HL-60 (cell line): ENCODE measurements around the gene KCNC3.

Experiments
- DNase-seq, 2 experiments: peaks; one replicate each; pipeline ENCODE4 v3.0.0-alpha.2; 2010 to 2020; ENCODE audit warnings: low read depth in 1 of 2, low spot score in 1 of 2
- H3K27ac ChIP-seq: fragments of 250-450 bp; sonication (Bioruptor Pico); replicated peaks from 2 replicates; pipeline ENCODE4 v1.5.1; 2020; ENCODE audit warnings: mild to moderate bottlenecking, moderate library complexity
- H3K27me3 ChIP-seq: fragments of 250-450 bp; sonication (Bioruptor Pico); 2 replicates; pipeline ENCODE4 v1.5.1; 2021; ENCODE audit warnings: mild to moderate bottlenecking, moderate library complexity; ENCODE audit not compliant: insufficient read depth, poor library complexity, severe bottlenecking
- H3K4me3 ChIP-seq: replicated peaks from 2 replicates; pipeline ENCODE4 v1.5.1; 2011; ENCODE audit warnings: mild to moderate bottlenecking, control low read depth, low read length; ENCODE audit not compliant: insufficient read depth
- GABPA ChIP-seq: IDR thresholded peaks from 2 replicates; pipeline ENCODE4 v1.6.1; 2012; ENCODE audit warnings: low read depth
- POLR2AphosphoS5 ChIP-seq: IDR thresholded peaks from 2 replicates; pipeline ENCODE4 v1.6.1; 2012; ENCODE audit warnings: low read depth
- SPI1 ChIP-seq: IDR thresholded peaks from 2 replicates; pipeline ENCODE4 v1.6.1; 2012; ENCODE audit warnings: low read depth, mild to moderate bottlenecking, borderline replicate concordance
- TF ChIP-seq, protein P1 (sequence below): IDR thresholded peaks from 2 replicates; pipeline ENCODE4 v1.6.1; 2012; ENCODE audit warnings: low read depth; ENCODE audit not compliant: insufficient replicate concordance
- TF ChIP-seq, protein P2 (sequence below): IDR thresholded peaks from one replicate; pipeline ENCODE4 v1.5.1; 2011; ENCODE audit warnings: low read length, control low read depth, inconsistent platforms; ENCODE audit not compliant: insufficient read depth

Gene KCNC3

DNA sequence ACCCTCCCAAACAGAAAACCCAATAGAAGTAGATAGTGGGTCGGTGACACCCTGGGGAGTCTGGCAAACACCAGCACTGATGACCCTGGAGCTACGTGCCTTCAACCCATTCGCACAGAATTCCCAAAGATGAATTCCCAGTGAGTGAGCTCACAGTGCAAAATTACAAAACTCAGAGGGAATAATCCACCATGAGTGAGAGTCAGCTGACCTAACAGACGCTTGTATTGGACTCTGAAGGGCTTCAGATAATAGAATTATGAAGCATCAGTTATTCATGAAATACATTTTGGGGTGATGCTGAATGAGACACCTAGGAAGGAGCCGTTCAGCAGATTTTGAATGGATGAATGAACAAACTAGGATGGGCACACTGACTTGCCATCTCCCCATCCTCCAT lies 40.2 kb downstream of the KCNC3 start:
- DNase-seq: no peak
- H3K27ac ChIP-seq: no peak overlapping the region
- no peak overlapping the region for H3K4me3 ChIP-seq
- TF ChIP-seq POLR2AphosphoS5 (no peak), SPI1 (no peak), GABPA (no peak)
- TF ChIP-seq, protein P1, sequence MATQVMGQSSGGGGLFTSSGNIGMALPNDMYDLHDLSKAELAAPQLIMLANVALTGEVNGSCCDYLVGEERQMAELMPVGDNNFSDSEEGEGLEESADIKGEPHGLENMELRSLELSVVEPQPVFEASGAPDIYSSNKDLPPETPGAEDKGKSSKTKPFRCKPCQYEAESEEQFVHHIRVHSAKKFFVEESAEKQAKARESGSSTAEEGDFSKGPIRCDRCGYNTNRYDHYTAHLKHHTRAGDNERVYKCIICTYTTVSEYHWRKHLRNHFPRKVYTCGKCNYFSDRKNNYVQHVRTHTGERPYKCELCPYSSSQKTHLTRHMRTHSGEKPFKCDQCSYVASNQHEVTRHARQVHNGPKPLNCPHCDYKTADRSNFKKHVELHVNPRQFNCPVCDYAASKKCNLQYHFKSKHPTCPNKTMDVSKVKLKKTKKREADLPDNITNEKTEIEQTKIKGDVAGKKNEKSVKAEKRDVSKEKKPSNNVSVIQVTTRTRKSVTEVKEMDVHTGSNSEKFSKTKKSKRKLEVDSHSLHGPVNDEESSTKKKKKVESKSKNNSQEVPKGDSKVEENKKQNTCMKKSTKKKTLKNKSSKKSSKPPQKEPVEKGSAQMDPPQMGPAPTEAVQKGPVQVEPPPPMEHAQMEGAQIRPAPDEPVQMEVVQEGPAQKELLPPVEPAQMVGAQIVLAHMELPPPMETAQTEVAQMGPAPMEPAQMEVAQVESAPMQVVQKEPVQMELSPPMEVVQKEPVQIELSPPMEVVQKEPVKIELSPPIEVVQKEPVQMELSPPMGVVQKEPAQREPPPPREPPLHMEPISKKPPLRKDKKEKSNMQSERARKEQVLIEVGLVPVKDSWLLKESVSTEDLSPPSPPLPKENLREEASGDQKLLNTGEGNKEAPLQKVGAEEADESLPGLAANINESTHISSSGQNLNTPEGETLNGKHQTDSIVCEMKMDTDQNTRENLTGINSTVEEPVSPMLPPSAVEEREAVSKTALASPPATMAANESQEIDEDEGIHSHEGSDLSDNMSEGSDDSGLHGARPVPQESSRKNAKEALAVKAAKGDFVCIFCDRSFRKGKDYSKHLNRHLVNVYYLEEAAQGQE: no peak
- TF ChIP-seq, protein P2, sequence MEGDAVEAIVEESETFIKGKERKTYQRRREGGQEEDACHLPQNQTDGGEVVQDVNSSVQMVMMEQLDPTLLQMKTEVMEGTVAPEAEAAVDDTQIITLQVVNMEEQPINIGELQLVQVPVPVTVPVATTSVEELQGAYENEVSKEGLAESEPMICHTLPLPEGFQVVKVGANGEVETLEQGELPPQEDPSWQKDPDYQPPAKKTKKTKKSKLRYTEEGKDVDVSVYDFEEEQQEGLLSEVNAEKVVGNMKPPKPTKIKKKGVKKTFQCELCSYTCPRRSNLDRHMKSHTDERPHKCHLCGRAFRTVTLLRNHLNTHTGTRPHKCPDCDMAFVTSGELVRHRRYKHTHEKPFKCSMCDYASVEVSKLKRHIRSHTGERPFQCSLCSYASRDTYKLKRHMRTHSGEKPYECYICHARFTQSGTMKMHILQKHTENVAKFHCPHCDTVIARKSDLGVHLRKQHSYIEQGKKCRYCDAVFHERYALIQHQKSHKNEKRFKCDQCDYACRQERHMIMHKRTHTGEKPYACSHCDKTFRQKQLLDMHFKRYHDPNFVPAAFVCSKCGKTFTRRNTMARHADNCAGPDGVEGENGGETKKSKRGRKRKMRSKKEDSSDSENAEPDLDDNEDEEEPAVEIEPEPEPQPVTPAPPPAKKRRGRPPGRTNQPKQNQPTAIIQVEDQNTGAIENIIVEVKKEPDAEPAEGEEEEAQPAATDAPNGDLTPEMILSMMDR: no peak
- H3K27me3 ChIP-seq: no peaks in the 10 kb centered on the region

DNA sequence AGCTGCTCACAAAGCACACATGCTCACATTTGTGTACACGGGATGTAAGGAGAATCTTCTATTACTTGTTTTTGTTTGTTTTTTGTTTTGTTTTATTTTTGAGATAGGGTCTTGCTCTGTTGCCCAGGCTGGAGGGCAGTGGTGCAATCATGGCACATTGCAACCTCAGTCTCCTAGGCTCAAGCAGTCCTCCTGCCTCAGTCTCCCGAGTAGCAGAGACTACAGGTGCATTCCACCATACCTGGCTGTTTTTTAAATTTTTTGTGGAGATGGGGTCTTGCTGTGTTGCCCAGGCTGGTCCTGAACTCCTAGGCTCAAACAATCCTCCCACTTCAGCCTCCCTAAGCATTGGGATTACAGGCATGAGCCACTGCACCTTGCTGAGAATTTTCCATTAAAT lies 41.8 kb downstream of the KCNC3 start:
- no peak for DNase-seq
- no peaks in the 10 kb centered on the region for H3K27me3 ChIP-seq
- no peak for TF ChIP-seq POLR2AphosphoS5
- TF ChIP-seq, protein P1: no peak
- TF ChIP-seq GABPA: no peak
- TF ChIP-seq, protein P2: no peak
- no peak for TF ChIP-seq SPI1
- no peak overlapping the region for H3K27ac ChIP-seq
- no peak overlapping the region for H3K4me3 ChIP-seq

GRCh38 chr19:50286443-50286842 lies 42.7 kb downstream of the KCNC3 start:
- no peak overlapping the region for H3K4me3 ChIP-seq
- no peaks in the 10 kb centered on the region for H3K27me3 ChIP-seq
- H3K27ac ChIP-seq: no peak overlapping the region
- TF ChIP-seq, protein P2: no peak
- TF ChIP-seq SPI1 (no peak), POLR2AphosphoS5 (no peak), GABPA (no peak)
- TF ChIP-seq, protein P1: no peak
- DNase-seq: no peak
